Parathyroid adenoma (tissue), 2 donors: ENCODE data around the gene SHISA6.

Experiments used
- H2AFZ ChIP-seq: fragments of 300-600 bp; sonication (generic); one replicate; pipeline ENCODE4 v1.7.0; 2017; ENCODE audit warnings: antibody characterized with exemption, mild to moderate bottlenecking
- H3K27ac ChIP-seq: fragments of 300-600 bp; sonication (generic); one replicate; pipeline ENCODE4 v1.7.0; 2017
- H3K27me3 ChIP-seq: fragments of 300-600 bp; sonication (generic); one replicate; pipeline ENCODE4 v1.7.0; 2017; ENCODE audit warnings: low read length; ENCODE audit not compliant: control insufficient read depth, insufficient read depth
- H3K36me3 ChIP-seq: fragments of 300-600 bp; sonication (generic); one replicate; pipeline ENCODE4 v1.7.0; 2017; ENCODE audit warnings: low read length; ENCODE audit not compliant: control insufficient read depth, insufficient read depth
- H3K4me1 ChIP-seq: fragments of 300-600 bp; sonication (generic); one replicate; pipeline ENCODE4 v1.7.0; 2017; ENCODE audit warnings: control low read depth
- H3K4me2 ChIP-seq: fragments of 300-600 bp; sonication (generic); one replicate; pipeline ENCODE4 v1.7.0; 2017; ENCODE audit warnings: low read length
- H3K4me3 ChIP-seq: fragments of 300-600 bp; sonication (generic); one replicate; pipeline ENCODE4 v1.7.0; 2017; ENCODE audit warnings: low read depth, low read length
- H3K79me2 ChIP-seq: fragments of 300-600 bp; sonication (generic); one replicate; pipeline ENCODE4 v1.7.0; 2017; ENCODE audit warnings: control low read depth
- H3K9ac ChIP-seq: fragments of 300-600 bp; sonication (generic); one replicate; pipeline ENCODE4 v1.7.0; 2017; ENCODE audit warnings: mild to moderate bottlenecking
- H3K9me3 ChIP-seq: fragments of 300-600 bp; sonication (generic); one replicate; pipeline ENCODE4 v1.7.0; 2017; ENCODE audit warnings: low read length; ENCODE audit not compliant: control insufficient read depth
- CTCF ChIP-seq: fragments of 300-600 bp; sonication (generic); IDR thresholded peaks from one replicate; pipeline ENCODE4 v1.7.0; 2017; ENCODE audit warnings: antibody characterized with exemption, mild to moderate bottlenecking
- donor health status: primary hyperparathyroidism.

The SHISA6 gene

DNA sequence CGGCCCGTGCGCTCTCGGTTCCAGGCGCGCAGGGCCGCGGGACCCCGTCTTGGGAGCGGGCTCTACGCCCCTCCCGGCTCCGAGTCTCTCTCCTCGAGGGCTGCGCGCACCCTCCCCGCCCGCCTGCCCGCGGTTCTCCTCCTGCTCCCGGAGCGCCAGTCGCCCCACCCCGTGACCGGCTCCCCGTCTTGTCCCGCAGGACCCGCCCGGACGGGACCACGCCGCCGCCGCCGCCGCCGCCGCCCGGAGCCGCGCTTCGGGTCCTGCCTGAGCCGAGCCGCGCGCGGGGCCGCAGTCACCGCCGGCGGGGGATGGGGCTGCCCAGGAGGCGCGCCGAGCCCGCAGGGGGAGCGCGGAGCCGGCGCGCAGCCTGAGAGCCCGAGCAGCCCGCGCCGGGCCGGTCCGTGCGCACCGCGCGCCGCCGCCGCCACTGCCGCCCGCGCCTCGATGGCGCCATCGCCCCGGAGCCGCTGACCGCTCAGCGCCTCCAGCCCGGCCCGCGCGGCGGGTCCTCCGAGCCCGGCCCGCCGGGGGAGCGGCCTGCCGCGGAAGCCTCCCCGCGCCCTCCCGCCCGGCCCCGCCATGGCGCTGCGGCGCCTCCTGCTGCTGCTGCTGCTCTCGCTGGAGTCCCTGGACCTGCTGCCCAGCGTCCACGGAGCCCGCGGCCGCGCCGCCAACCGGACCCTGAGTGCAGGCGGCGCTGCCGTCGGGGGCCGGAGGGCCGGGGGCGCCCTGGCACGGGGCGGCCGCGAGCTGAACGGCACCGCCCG is at the start of gene SHISA6:
Gene SHISA6 (plus strand): TSS at position 373 of the 770 bp plus-strand sequence.
- H3K4me2 ChIP-seq, result peak within 1 kb of the TSS; percentile 69
- H3K9ac ChIP-seq, result no peak within 1 kb of the TSS
- no peaks in the 10 kb centered on the region for H3K4me1 ChIP-seq
- H2AFZ ChIP-seq, result peak within 1 kb of the TSS; percentile 66
- no peak within 1 kb of the TSS for H3K27ac ChIP-seq
- peak within 1 kb of the TSS; percentile 34 for H3K4me3 ChIP-seq
- no peaks in the 10 kb centered on the region for H3K9me3 ChIP-seq
- no peak for TF ChIP-seq CTCF
- no peaks in the 10 kb centered on the region for H3K79me2 ChIP-seq
- H3K27me3 ChIP-seq, result no peaks in the 10 kb centered on the region
- no peaks in the 10 kb centered on the region for H3K36me3 ChIP-seq

DNA sequence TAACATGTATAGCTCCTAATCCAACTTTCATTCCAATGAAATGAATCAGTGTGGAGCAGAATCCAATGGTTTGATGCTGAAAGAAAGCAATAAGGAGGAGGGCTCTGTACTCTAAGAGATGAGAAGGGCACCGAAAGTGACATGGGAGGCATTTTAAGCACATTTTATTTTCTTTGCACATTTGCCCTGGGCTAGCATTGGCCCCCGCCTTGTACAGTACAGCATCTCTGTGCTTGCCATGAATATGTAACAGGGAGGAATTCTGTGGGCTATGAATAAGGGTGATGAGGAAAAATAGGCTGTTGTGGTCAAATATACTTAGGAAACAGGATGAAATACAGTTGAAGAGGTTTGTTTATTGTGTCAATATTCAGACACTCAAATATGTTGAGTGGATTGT is 45.2 kb upstream of the SHISA6 start:
- no peak overlapping the region for H3K4me2 ChIP-seq

GRCh38 chr17:11204991-11205390 is 36.0 kb upstream of the SHISA6 start:
- H3K4me1 ChIP-seq, result no peaks in the 10 kb centered on the region
- no peaks in the 10 kb centered on the region for H3K27me3 ChIP-seq
- H3K4me3 ChIP-seq, result no peak overlapping the region
- no peak overlapping the region for H2AFZ ChIP-seq
- no peaks in the 10 kb centered on the region for H3K9me3 ChIP-seq
- H3K36me3 ChIP-seq, result no peaks in the 10 kb centered on the region
- no peaks in the 10 kb centered on the region for H3K79me2 ChIP-seq
- TF ChIP-seq CTCF, result no peak
- H3K27ac ChIP-seq, result no peak overlapping the region
- no peak overlapping the region for H3K9ac ChIP-seq
- H3K4me2 ChIP-seq, result no peak overlapping the region

More for the DNA sequence above, 45.2 kb upstream of the SHISA6 start:
- no peak overlapping the region for H3K9ac ChIP-seq
- H3K27ac ChIP-seq, result no peak overlapping the region
- H3K9me3 ChIP-seq, result no peaks in the 10 kb centered on the region
- H3K79me2 ChIP-seq, result no peaks in the 10 kb centered on the region
- H3K4me1 ChIP-seq, result no peaks in the 10 kb centered on the region
- no peak overlapping the region for H2AFZ ChIP-seq
- no peaks in the 10 kb centered on the region for H3K27me3 ChIP-seq
- no peak for TF ChIP-seq CTCF
- H3K36me3 ChIP-seq, result no peaks in the 10 kb centered on the region
- no peak overlapping the region for H3K4me3 ChIP-seq

- no peaks in the 10 kb centered on the region for H3K4me1 ChIP-seq
- no peak for TF ChIP-seq CTCF
Measured at GRCh38 chr17:11205659-11206058, 35.4 kb upstream of the SHISA6 start.

DNA sequence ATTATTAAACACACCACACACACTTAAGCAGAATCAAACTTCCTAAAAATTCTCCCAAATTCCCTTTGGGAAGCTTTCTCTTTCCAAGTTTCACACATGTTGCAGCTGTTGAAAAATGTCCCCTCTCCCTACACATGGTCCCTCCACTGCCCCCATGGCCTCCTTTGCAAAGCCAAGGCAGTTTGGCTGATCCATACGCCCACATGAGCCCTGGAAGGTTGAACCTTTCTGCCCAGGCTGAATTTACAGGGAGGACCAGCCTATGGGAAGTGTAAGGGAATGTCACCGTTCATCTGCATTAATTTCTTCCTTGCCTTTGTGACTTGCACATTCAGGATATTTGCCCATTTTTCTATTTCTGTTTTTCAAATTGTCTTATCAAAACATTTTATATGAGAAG is 31.1 kb upstream of the SHISA6 start:
- no peak overlapping the region for H3K4me2 ChIP-seq
- no peaks in the 10 kb centered on the region for H3K9me3 ChIP-seq
- H2AFZ ChIP-seq, result no peak overlapping the region
- H3K27ac ChIP-seq, result no peak overlapping the region
- no peaks in the 10 kb centered on the region for H3K79me2 ChIP-seq
- H3K36me3 ChIP-seq, result no peaks in the 10 kb centered on the region
- no peak overlapping the region for H3K9ac ChIP-seq
- H3K4me3 ChIP-seq, result no peak overlapping the region
- no peaks in the 10 kb centered on the region for H3K4me1 ChIP-seq
- no peaks in the 10 kb centered on the region for H3K27me3 ChIP-seq
- no peak for TF ChIP-seq CTCF

More at GRCh38 chr17:11205659-11206058, 35.4 kb upstream of the SHISA6 start:
- Histone ChIP-seq H3K79me2 (no peaks in the 10 kb centered on the region), H2AFZ (no peak overlapping the region), H3K27ac (no peak overlapping the region), H3K27me3 (no peaks in the 10 kb centered on the region), H3K4me3 (no peak overlapping the region), H3K4me2 (no peak overlapping the region), H3K9ac (no peak overlapping the region), H3K36me3 (no peaks in the 10 kb centered on the region), H3K9me3 (no peaks in the 10 kb centered on the region)
